Measurements from ENCODE around the gene STK24.
A peak's percentile ranks its signal among the peaks of the same experiment; 100 is the strongest.

STK24 gene

DNA sequence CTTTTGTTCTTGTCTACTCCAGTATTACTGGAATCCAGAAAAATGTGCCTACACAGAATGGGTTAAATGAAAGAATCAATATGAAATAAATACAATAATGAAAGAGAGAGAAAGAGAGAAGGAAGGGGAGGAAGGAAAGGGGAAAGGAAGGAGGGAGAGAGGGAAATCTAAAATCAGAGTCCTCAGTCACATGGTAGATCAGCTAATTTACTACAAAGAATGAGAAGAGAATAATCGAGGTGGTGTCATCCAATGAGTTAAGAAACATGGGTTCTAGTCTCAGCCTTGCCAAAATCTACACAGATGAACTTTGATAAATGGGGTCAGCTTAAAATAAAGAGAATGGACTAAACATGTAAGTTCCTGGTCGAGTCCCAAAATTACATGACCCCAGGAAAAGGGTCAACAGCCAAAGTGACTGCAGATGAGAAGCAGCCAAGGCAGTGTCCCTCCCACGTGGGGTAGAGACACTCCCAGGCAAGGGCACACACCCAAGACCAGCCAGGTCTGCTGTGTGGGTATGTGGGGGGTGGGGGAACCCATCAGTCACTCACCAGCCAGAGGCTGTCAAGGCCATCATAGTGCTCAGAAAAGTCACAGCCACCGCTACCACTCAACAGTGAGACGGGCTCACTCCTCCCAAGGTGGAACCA lies 103.6 kb downstream of the STK24 start:
- DNase-seq (ENCODE audit: low read depth): no peak

GRCh38 chr13:98471934-98472333 lies 105.0 kb downstream of the STK24 start:
- no peak for DNase-seq (ENCODE audit: low read depth)

DNA sequence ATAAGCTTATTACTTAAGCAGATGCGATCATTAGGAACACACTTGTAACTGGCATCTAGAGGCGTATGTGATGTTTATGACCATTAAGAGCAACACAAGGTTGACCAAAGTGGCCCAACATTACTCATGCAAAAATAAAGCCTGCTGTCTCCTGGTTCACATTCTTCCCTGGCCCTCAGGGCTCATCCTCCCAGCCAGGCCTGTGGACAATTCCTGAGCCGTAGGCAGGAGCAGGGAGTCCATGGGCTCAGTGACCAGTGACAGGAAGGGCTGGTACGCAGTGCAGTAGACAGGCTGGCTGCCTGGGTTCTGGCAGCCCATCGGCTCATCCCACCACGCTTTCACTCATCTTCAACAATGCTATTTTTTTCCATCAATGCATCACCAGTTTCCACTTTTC lies 106.0 kb downstream of the STK24 start:
- no peak for DNase-seq (ENCODE audit: low read depth)

DNA sequence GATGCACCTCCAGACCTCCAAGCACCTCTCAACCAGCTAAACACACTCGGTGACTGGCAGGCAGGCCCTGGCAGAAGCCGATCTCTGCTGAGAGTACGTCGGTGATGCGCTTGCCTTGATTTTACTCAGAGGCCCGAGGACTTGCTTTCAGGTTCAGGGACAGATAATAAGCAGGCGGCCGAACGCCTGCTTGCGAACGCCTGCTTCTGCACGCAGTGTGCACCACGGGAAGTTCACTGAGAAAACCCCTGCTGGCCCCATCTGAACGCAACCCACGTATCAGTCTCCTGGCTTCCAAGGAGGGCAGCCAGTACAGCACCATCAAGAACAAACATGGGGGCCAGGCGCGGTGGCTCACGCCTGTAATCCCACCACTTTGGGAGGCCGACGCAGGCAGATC lies 108.0 kb downstream of the STK24 start:
- DNase-seq (ENCODE audit: low read depth): no peak

GRCh38 chr13:98468361-98468760 lies 108.5 kb downstream of the STK24 start:
- DNase-seq (ENCODE audit: low read depth): no peak

- no peak for DNase-seq (ENCODE audit: low read depth)
Measured at GRCh38 chr13:98467263-98467985, 109.5 kb downstream of the STK24 start.

GRCh38 chr13:98466634-98467236 lies 110.2 kb downstream of the STK24 start:
- no peak for DNase-seq (ENCODE audit: low read depth)

GRCh38 chr13:98462946-98463345 lies 114.0 kb downstream of the STK24 start:
- DNase-seq (ENCODE audit: low read depth): no peak

- no peak for DNase-seq (ENCODE audit: low read depth)
Measured at GRCh38 chr13:98462241-98462882, 114.5 kb downstream of the STK24 start.

DNA sequence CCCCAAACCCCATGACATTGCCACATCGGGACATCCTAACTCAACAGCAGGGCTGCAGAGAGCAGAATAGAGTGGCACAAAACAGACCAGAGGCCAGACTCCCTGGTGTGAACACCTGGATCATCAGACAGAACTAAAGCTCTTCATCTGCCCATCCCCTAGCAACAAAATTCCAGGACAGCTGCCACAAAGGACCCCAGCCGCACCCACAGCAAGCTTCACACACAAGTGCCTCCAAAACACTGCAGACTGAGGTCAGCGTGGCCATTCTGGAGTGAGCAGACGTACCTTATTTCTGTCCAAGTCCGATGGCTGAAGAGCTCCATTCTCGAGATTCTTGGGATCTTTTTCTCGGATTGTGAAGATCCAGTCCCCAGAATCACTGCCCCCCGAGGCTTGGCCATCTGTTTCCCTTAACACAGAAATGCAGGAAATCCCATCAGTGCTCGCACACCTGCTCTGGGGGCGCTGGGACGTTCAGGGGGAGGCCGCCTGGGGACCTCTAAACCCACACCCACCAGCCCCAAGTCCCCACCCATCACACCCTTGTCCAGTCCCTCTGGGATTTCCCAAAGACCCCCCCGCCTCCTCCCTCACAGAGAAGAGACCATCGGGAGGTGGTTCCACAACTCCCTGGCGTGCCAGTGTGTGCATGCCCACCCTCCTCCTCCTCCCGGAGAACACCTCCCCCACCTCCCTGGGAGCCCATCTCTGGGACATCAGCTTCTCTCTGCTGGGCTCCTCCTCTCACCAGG lies 115.2 kb downstream of the STK24 start:
- DNase-seq (ENCODE audit: low read depth): no peak

- DNase-seq (ENCODE audit: low read depth): no peak
Measured at GRCh38 chr13:98460516-98460915, 116.4 kb downstream of the STK24 start.

DNA sequence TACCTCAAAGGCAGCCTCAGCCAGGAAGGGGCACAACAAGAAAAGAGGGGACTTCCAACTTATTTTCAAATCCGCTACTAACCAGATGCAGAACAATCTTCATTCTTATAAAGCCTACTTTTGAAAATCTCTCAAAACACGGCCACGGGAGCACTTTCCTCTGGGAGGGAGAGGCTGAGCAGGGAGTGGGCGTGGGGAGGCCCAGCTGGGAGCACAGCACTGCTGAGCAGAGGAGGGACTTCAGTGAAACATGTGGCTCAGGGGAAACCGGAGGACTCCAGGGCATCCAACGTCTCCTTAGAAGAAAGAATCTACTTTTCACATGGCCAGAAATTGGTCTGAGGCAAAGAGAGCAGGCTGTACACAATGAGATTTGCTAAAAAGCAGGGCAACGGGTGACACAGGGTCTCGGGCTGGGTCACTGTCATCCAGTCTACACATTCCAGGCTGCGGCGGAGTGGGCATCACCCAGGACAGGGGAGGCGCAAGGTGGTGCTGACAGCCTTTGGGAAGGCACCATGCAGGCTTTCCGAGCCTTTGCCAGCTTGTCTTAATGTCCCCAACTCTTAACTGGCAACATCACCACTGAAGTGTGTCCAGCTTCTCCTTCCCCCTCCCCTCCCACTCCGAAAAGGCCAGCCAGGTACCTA lies 117.1 kb downstream of the STK24 start:
- DNase-seq (ENCODE audit: low read depth): no peak

DNA sequence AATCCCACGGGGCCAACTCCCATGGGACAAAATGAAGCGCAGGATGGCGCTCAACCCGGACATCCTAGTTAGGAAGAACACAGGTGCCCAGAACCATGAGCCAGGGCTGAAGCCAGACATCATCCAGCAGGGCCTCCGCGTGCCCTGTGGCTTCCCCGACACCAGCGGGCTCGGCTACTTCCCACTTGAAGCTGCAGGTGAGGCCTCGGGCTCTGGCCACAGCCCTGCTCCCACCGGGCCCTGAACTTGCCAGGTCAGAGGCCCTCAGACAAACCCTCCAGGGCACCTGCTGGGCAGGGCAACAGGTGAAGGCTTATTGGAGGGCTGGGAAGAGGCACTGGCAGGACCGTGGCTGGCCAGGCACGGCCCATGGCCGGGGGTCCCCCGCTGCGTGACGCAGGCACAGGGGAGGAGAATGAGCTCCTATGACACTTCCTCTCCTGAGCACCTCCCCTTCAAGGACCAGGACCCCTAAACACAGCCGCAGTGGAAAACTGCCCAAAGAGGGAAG lies 117.7 kb downstream of the STK24 start:
- no peak for DNase-seq (ENCODE audit: low read depth)

DNA sequence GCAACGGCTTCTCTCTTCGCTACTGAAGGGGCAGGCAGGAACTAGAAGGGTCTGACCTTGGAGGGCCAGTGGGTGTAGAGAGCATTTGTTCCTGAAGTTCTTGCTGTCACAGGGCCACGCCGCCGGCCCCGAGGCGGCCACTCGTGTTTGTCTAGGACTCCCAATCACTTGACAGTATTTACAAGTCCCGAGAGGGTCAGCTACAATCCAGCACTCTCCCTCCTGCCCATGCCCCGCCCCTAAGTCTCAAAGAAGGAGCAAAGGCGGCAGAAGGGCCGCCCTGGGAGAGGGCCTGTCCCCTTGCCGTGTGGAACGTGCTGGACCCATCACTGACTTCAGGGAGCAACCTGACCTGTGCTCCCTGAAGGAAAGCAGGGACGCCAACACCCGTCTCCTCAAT lies 118.5 kb downstream of the STK24 start:
- DNase-seq (ENCODE audit: low read depth): no peak

DNA sequence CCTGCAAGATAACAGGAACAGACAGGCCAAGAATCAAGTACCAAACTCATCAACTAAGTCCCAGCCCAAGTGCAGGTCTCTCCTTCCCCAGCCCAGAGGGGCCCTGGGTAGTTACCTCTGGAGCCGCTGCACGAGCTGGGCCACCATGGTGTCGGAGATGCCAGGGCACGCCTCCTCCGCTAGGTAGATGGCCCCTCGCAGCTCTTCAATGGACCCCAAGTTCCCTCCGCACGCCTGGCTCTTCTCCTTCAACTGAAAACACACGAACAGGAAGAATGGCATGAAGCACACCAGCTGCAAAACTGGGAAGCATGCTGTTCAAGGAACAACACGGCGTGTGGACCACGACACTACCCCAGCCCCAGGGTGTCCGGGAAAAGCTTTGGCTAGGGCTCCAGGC lies 119.9 kb downstream of the STK24 start:
- no peak for DNase-seq (ENCODE audit: low read depth)

GRCh38 chr13:98456413-98456845 lies 120.5 kb downstream of the STK24 start:
- no peak for DNase-seq (ENCODE audit: low read depth)

DNA sequence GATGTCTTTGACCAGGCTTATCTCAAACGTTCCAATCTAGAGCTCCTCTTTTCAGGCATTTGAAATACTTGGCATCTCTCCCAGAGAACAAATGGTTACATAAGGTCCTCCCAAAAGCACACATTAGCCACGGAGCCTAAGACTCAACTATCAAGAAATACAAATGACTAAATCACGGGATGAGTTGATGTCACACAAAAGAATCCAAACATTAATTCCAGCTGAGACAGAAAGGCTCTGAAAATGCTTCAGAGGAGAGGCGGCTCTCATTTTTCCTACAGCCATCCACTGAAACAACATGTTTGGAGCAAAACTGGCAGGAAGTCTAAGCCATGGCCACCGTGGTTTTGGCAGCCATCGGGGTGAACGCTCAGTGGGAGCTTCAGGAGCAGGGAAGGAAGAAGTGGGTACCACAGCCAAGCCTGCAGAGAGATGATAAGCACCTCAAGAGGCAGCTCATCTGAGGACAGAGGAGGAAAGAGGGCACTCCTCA lies 122.5 kb downstream of the STK24 start:
- peak; percentile 62 for DNase-seq (ENCODE audit: low read depth)

DNA sequence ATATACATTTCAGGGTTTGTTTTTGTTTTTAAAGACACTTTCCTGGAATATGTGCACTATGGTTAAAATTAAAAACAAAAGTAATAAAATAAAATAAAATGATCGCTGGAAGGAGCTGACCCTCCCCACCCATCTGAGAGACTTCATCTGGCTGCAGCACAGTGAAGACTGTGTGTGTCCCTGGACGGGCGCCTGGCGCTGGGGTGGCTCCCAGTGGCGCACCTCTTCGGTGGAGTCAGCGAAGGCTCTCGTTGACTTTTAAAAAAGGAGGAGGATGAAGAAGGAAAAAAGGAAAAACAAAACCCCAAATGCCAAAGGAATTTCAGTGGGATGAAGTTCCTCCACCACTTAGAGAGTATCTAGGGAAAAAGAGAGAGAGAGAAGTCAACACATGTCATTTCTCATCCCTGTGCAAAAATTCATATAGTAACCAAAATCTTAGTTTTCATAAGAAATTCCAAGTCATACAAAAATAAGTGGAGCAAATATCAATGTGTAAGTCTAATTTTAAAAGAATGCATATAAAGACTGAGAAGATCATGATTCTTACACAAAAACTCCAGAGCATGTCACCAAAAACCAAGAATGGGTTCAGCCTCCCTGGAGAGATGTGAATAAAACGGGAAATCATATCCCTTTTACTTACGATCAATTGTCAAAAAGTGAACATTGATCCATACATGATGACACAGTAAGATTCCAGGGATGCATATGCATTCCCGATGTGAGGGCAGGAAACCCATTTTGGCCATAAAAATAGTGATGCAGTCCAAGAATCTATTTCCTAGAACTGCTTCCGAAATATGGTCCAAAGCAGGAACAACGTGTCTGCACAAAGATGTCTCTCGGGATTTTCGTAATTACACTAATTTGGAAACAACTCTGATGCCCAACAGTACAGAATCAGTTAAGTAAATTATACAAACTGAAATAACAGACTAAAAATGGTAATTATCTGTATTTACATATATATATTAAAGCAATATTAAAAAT lies 123.8 kb downstream of the STK24 start:
- no peak for DNase-seq (ENCODE audit: low read depth)

GRCh38 chr13:98451676-98452470 lies 125.0 kb downstream of the STK24 start:
- DNase-seq (ENCODE audit: low read depth): no peak

Measured in non-pigmented ciliary epithelial cell (primary cell).